Endodermal cell (in vitro differentiated cells): Measurements from ENCODE around the gene SLC6A9. TPM values are rescaled to one million over a fixed set of nuclear protein-coding genes. Genes with fewer than 3 reads are reported as not detected.

Experiments used
- DNase-seq: peaks from one replicate; pipeline ENCODE4 v3.0.0-alpha.2; 2017
- H3K27ac ChIP-seq: 2 replicates; pipeline ENCODE4 v1.5.1; 2013; ENCODE audit warnings: mild to moderate bottlenecking, low read depth, low read length, moderate library complexity
- H3K27me3 ChIP-seq: 2 replicates; pipeline ENCODE4 v1.6.1; 2013; ENCODE audit warnings: mild to moderate bottlenecking, low read length, moderate library complexity; ENCODE audit not compliant: insufficient read depth, control insufficient read depth, poor library complexity, severe bottlenecking
- H3K36me3 ChIP-seq: 2 replicates; pipeline ENCODE4 v1.7.0; 2013; ENCODE audit warnings: mild to moderate bottlenecking, low read length, moderate library complexity; ENCODE audit not compliant: control insufficient read depth, insufficient read depth
- H3K4me1 ChIP-seq: one replicate; pipeline ENCODE4 v1.7.0; 2013; ENCODE audit warnings: low read length; ENCODE audit not compliant: control insufficient read depth, insufficient read depth
- H3K4me3 ChIP-seq: 2 replicates; pipeline ENCODE4 v1.5.1; 2013; ENCODE audit warnings: mild to moderate bottlenecking, low read length, moderate library complexity
- H3K9ac ChIP-seq: 2 replicates; pipeline ENCODE4 v1.6.1; 2013; ENCODE audit warnings: mild to moderate bottlenecking, low read length, moderate library complexity; ENCODE audit not compliant: poor library complexity, severe bottlenecking; ENCODE audit errors: extremely low read depth
- H3K9me3 ChIP-seq: 2 replicates; pipeline ENCODE4 v1.6.1; 2013; ENCODE audit warnings: mild to moderate bottlenecking, low read length, moderate library complexity; ENCODE audit not compliant: control insufficient read depth
- H3K27ac Mint-ChIP-seq: 2 replicates; pipeline ENCODE4 v1.8.0; 2020; ENCODE audit warnings: mixed read lengths
- H3K27me3 Mint-ChIP-seq: 2 replicates; pipeline ENCODE4 v1.8.0; 2021; ENCODE audit warnings: mild to moderate bottlenecking, mixed read lengths; ENCODE audit not compliant: insufficient read depth
- H3K36me3 Mint-ChIP-seq: 2 replicates; pipeline ENCODE4 v1.8.0; 2020; ENCODE audit warnings: low read depth, mixed read lengths
- H3K4me1 Mint-ChIP-seq: 2 replicates; pipeline ENCODE4 v1.8.0; 2020; ENCODE audit warnings: mixed read lengths
- H3K4me3 Mint-ChIP-seq: 2 replicates; pipeline ENCODE4 v1.8.0; 2020; ENCODE audit warnings: mild to moderate bottlenecking, moderate library complexity, mixed read lengths
- H3K9me3 Mint-ChIP-seq: 2 replicates; pipeline ENCODE4 v1.8.0; 2020; ENCODE audit warnings: mild to moderate bottlenecking, mixed read lengths
- CTCF ChIP-seq: fragments of 200-600 bp; sonication (generic); conservative IDR thresholded peaks from 2 replicates; pipeline ENCODE4 v1.5.0; 2021; ENCODE audit warnings: antibody characterized with exemption, mild to moderate bottlenecking
- WGBS, 2 experiments: methylation state at CpG; one replicate each; pipeline versions ENCODE4 v1.1.5 to v1.1.7; 2013; ENCODE audit warnings: missing lambda C conversion rate in 2 of 2, mixed read lengths in 1 of 2; ENCODE audit not compliant: insufficient coverage in 1 of 2, insufficient read length in 1 of 2; 5-methylcytosine and 5-hydroxymethylcytosine counted together
- total RNA-seq, 2 donors: library from RNA; stranded (reverse); fragmentation: NEBNext Ultra II Directional in 1 of 2; extraction: Animal tissue kit (Norgen Biotek cat#: 25700) in 1 of 2; gene quantifications; 2 replicates in 1 of 2; 3 replicates in 1 of 2; pipeline ENCODE4 v1.2.1, GENCODE V29; 2021

Gene SLC6A9
- total RNA-seq, 2 donors from 2014 or later = 5.7 to 11.4 TPM

- no peak overlapping the region for H3K27ac ChIP-seq
- no peak overlapping the region for H3K9ac ChIP-seq
- no peak for DNase-seq
- 92 to 93% methylated on average over 7 of the region's 7 CpGs for WGBS, 2 experiments
- no peak for TF ChIP-seq CTCF
- peaks cover 30% of the 10 kb centered on the region for H3K36me3 ChIP-seq
- Mint-ChIP-seq H3K27ac (no peak overlapping the region), H3K36me3 (peaks cover 16% of the 10 kb centered on the region), H3K9me3 (no peaks in the 10 kb centered on the region), H3K4me1 (peaks cover 10% of the 10 kb centered on the region), H3K27me3 (no peaks in the 10 kb centered on the region), H3K4me3 (no peak overlapping the region)
- no peak overlapping the region for H3K4me3 ChIP-seq
- H3K27me3 ChIP-seq = no peaks in the 10 kb centered on the region
- no peaks in the 10 kb centered on the region for H3K9me3 ChIP-seq
- no peaks in the 10 kb centered on the region for H3K4me1 ChIP-seq
These were observed 73.7 kb downstream of the SLC6A9 start for GRCh38 chr1:43957407-43958040.

- Mint-ChIP-seq H3K4me3 (no peak overlapping the region), H3K4me1 (peaks cover 10% of the 10 kb centered on the region), H3K27me3 (no peaks in the 10 kb centered on the region), H3K36me3 (peaks cover 11% of the 10 kb centered on the region), H3K9me3 (no peaks in the 10 kb centered on the region), H3K27ac (no peak overlapping the region)
- H3K27ac ChIP-seq = no peak overlapping the region
- peaks cover 30% of the 10 kb centered on the region for H3K36me3 ChIP-seq
- no peak overlapping the region for H3K9ac ChIP-seq
- 93 to 96% methylated on average over 8 of the region's 8 CpGs for WGBS, 2 experiments
- H3K27me3 ChIP-seq = no peaks in the 10 kb centered on the region
- no peak for TF ChIP-seq CTCF
- DNase-seq = no peak
- no peaks in the 10 kb centered on the region for H3K4me1 ChIP-seq
- H3K4me3 ChIP-seq = no peak overlapping the region
- no peaks in the 10 kb centered on the region for H3K9me3 ChIP-seq
These were observed 75.0 kb downstream of the SLC6A9 start for GRCh38 chr1:43956234-43956633.

GRCh38 chr1:43954036-43954435 lies 77.2 kb downstream of the SLC6A9 start:
- peaks cover 35% of the 10 kb centered on the region for H3K36me3 ChIP-seq
- Mint-ChIP-seq H3K4me1 (peaks cover 10% of the 10 kb centered on the region), H3K27me3 (no peaks in the 10 kb centered on the region), H3K27ac (no peak overlapping the region), H3K9me3 (no peaks in the 10 kb centered on the region), H3K4me3 (no peak overlapping the region), H3K36me3 (peaks cover 10% of the 10 kb centered on the region)
- no peak for TF ChIP-seq CTCF
- DNase-seq = no peak
- no peaks in the 10 kb centered on the region for H3K27me3 ChIP-seq
- H3K4me3 ChIP-seq = no peak overlapping the region
- no peaks in the 10 kb centered on the region for H3K9me3 ChIP-seq
- 89 to 100% methylated on average over 2 to 5 of the region's 5 CpGs for WGBS, 2 experiments
- H3K9ac ChIP-seq = no peak overlapping the region
- H3K4me1 ChIP-seq = no peaks in the 10 kb centered on the region
- no peak overlapping the region for H3K27ac ChIP-seq
